HG03460 (cell line): ENCODE results near the gene FOCAD.
A peak's percentile ranks its signal among the peaks of the same experiment; 100 is the strongest.
"Not testable (repeated sequence)": the region's sequence is repeated elsewhere in the genome, so short reads cannot be mapped to it uniquely, and the experiment has no call there.

Experiments
- ATAC-seq: cut with Tn5 transposase; IDR thresholded peaks from one replicate; pipeline ENCODE4 v1.9.1; 2021; ENCODE audit not compliant: unreplicated experiment

FOCAD gene, protein sequence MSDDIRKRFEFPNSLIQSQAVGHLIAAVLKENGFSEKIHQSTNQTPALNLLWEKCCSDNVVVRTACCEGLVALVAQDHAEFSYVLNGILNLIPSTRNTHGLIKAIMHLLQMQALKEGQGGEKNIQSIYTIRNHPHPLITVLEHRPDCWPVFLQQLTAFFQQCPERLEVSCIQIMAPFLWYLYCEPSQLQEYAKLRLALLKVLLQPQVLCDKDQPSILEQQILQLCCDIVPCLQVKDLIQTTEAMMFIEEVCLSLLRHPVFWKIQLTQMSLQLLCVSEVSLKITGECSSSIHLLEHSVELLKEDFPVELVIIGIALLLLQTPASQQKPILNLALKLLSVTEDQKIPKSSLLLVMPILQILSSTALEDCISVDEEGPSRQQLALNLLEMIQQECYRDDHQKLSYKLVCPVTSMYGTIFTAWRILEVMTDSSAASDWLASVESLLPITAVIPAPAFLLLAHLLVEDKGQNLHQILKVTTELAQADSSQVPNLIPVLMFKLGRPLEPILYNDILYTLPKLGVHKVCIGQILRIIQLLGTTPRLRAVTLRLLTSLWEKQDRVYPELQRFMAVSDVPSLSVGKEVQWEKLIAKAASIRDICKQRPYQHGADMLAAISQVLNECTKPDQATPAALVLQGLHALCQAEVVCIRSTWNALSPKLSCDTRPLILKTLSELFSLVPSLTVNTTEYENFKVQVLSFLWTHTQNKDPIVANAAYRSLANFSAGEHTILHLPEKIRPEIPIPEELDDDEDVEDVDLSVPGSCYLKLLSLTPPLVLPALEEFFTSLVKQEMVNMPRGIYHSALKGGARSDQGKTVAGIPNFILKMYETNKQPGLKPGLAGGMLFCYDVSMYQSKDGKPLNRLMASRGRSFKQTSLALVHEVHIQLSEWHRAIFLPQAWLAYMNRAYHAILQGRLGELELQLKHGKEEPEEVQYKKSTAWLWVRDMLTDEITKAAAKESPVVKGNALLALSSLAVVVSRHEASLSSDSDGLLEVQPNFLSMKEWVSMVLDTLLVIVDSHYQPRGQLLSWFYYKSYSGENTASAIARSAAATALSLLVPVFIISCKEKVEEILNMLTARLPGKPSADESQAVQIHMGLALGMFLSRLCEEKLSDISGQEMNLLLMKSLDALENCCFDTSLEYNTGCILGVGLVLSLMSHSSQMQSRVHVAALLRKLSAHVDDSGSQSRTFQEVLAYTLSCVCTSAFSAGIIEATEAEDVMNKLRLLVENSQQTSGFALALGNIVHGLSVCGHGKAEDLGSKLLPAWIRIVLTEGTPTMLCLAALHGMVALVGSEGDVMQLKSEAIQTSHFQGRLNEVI (N-terminal part only)

DNA sequence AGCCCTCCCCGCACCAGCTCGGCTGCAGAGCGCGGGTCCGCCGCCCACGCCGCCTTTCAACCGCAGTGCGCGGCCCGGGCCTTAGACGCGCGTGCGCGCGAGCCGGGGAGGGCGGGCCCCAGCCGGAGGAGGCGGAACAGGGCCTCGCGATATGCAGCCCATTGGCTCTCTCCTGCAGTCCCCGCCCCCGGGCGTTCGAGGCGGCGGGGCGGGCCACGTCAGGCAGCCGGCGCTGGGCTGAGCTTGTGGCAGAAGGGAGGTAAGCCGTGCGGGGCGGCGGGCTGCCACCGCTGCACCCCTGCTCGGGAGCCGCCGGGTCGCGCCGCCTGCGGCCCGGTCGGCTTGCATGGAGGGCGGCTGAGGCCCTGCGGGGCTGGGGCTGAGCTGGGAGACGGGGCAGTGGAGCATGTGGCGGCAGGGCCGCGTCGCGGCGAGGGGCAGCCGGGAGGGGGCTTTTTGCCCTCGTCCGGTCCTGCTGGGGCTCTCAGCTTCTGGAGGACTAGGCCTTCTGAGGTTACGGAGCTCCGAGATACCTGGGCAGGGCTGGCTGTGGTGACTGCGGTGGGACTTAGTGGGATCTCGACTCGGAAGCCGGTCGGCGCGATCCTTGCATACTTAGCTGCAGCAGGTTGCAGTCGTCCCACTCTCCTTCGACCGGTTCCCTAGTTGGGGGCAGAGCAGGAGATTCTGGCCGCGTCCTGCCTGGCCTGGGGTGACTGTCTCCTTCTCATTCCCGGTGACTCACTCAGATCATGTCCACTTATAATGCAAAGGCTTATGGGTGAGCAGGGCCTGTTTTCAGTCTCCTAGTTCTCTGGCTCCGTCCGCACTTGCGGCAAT, at the start of gene FOCAD:
TSS of gene FOCAD (plus strand) at position 225 of the 840 bp plus-strand sequence. CDS start 31,095 bp downstream, outside the sequence.
- ATAC-seq = peak; percentile 97

DNA sequence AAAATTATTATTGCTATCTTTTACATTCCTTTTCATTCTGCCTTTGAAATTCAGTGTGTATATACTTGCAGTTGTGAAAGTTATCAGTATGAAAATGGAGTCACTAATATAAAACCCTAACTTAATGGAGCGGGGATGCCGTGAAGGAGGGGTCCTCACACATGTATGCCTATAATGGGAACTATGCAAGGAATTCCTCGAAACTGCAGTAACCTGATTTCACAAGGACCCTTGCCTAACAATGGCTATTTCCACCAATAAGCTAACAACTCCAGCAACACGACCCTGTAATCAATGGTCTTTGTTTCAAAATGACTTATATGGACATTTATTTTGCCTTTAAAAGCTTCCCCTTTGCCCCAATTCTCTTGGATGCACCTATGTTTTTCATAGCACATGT, 49.2 kb upstream of the FOCAD start:
- no peak for ATAC-seq

DNA sequence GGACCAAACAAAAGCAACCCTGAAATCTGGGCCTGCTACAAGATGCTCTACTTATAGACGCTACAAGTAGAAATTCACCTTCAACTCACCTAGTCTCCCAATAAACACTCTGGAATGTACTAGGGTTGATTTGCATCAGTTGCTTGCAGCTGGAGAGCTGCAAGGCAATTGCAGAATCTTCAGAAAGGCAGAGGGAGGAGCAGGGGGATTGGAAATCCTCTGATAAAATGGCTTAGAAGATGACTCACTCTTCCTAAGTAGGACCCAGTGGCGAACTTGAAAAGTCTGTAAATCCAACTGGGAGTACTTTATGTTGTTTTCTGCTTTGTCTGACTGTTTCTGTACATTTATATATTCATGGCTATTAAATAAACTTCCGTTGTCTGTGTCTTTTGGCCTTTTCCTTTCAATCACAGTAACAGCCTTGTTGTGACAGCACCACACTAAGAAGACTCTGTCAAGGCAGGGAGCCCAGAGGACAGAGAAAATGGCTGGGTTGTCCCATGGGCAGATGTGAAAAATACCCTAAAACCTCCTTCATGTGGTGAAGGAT, 47.1 kb upstream of the FOCAD start:
- no peak for ATAC-seq

DNA sequence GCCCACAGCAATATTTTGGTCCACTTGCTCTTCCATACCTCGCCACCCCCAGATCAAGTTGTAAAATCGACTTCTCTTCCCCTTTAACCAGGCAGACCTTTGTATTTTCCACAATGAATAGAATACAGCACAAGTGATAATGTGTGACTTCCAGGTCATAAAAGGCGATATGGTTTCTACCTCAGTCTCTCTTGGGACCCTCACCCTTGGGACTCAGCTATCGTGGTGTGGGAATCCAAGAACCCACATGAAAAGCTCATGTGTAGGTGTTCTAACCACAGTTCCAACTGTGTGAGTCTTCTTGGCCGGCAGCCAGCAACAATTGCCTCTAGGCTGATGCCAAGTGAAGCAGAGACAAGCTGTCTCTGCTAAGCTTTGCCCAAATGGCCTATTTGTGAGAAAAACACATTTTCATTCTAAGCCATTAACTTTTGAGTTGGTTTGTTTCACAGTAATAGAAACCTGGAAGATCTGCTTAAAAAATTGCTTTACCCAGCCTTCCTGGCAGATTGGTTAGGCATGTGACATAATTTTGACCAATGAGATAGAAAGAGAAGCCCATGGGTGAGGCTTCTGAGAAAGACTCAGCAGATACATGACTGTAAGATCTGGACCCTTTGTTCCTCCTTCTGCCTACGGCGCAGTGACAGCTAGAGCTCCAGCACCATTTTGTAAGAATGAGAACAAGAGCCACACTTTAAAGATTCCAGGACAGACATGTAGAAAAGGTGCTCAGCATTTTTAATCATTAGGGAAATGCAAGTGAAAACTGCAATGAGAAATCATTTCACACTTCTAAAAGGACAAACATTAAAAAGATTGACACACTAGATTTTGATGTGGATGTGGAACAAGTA, 43.5 kb upstream of the FOCAD start:
- peak; percentile 89 for ATAC-seq

DNA sequence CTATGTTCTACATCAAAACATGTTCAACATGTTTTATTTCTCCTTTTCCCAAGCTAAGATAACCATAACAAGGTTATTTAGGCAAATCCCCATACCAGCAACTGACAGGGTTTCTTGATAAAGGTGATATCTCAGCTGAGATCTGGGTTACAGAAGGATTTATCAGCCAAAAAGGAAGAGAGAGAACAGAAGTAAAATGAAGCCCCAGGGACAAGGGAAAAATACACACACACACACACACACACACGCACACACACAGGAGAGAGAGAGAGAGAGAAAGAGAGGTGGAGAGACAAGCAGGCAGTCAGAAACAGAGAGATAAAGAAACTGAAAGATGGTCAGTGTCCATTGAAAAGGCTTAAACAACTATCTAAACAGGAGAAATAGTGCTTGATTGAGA, 42.0 kb upstream of the FOCAD start:
- no peak for ATAC-seq

DNA sequence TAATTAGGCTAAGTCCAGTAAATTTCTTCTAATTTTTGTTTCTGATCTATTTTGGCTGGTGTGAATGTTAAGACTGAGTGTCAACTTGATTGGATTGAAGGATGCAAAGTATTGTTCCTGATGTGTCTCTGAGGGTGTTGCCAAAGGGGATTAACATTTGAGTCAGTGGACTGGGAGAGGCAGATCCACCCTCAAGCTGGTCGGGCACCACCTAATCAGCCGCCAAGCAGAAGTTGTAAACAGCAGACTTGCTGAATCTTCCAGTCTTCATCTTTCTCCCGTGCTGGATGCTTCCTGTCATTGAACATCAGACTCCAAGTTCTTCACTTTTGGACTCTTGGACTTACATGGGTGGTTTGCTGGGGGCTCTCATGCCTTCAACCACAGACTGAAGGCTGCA, 40.4 kb upstream of the FOCAD start:
- no peak for ATAC-seq

DNA sequence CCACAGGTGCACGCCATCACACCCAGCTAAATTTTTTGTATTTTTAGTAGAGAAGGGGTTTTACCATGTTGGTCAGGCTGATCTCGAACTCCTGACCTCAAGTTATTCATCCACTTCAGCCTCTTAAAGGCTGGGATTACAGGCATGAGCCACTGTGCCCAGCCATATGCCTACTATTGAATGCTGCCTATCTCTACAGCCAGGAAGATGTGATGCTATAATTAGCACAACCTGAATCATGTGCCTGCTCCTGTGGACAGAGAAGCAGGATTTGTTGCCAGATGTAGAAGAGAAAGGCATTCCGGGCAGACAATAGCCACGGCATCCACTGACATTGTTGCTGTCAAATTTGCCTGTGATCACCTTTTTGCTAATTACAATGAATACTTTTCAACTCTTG, 37.4 kb upstream of the FOCAD start:
- no peak for ATAC-seq

DNA sequence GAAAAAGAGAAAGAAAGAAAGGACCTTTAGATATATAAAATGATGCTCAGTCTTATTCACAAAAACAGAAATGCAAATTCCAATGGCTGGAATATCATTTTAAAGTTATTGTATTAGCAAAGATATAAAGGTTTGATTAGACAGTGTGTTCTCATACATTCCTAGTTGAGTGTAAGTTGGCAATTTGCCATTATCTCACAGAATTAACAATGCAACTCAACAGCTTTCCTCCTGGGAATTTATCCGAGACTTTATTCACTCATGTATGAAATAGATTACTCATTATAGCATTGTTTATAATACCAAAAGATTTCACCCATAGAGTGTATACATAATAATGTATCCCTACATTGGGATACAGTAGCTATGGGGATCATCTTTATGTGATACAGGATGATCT, 34.7 kb upstream of the FOCAD start:
- no peak for ATAC-seq

DNA sequence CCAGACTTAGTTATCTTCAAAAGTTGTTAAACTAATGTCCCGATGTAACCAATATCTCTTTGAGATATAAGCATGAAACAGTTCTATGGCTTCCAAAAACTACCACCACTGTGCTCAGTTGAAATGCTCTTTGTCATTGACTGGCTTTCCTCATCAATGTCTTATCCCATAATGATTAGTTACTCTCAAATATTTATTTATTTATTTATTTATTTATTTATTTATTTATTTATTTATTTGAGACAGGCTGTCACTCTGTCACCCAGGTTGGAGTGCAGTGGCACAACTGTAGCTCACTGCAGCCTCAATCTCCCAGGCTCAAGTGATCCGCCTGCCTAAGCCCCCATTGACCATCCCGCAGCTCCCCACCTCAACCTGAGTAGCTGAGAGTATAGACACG, 33.7 kb upstream of the FOCAD start:
- no peak for ATAC-seq

DNA sequence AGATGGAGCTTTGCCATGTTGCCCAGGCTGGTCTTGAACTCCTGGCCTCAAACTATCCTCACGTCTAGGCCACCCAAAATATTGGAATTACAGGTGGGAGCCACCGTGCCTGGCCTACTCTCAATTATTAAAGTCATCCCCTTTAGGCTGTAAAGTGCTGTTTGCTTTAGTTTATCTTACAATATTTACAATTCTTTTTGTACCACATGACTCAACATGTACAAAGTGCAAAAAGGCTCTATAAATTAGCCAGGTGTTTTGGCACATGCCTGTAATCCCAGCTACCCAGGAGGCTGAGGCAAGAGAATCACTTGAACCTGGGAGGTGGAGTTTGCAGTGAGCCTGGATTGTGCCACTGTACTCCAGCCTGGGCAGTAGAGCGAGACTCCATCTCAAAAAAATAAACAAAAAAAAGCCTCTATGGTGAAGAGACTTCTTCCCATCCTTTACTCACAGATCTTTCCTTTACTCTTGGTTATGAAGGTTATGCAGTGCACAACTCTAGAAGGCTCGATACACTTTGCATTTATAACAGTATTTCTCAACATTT, 33.2 kb upstream of the FOCAD start:
- ATAC-seq = no peak

DNA sequence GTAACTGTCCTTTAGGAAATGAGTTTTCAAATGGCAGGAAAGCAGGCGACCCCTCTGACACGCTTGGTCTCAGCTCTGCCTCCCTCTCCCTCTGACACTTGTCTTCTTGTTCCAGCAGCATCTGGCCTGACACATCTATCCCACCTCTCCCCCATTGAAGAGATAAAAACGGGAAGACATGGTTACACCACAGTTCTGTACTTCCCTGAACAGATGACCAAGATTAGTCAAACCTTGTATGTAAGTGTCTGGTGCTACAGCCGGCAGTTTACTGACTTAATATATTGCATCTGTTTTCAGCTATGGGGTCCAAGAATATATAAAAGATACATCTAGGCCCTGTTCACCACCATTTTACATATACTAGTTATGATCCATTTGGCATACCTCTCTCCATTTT, 32.1 kb upstream of the FOCAD start:
- no peak for ATAC-seq

DNA sequence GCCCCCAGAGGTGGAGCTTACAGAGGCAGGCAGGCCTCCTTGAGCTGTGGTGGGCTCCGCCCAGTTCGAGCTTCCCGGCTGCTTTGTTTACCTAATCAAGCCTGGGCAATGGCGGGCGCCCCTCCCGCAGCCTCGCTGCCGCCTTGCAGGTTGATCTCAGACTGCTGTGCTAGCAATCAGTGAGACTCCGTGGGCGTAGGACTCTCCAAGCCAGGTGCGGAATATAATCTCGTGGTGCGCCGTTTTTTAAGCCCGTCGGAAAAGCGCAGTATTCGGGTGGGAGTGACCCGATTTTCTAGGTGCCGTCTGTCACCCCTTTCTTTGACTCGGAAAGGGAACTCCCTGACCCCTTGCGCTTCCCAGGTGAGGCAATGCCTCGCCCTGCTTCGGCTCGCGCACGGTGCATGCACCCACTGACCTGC, 25.8 kb upstream of the FOCAD start:
- ATAC-seq = not testable (repeated sequence)

DNA sequence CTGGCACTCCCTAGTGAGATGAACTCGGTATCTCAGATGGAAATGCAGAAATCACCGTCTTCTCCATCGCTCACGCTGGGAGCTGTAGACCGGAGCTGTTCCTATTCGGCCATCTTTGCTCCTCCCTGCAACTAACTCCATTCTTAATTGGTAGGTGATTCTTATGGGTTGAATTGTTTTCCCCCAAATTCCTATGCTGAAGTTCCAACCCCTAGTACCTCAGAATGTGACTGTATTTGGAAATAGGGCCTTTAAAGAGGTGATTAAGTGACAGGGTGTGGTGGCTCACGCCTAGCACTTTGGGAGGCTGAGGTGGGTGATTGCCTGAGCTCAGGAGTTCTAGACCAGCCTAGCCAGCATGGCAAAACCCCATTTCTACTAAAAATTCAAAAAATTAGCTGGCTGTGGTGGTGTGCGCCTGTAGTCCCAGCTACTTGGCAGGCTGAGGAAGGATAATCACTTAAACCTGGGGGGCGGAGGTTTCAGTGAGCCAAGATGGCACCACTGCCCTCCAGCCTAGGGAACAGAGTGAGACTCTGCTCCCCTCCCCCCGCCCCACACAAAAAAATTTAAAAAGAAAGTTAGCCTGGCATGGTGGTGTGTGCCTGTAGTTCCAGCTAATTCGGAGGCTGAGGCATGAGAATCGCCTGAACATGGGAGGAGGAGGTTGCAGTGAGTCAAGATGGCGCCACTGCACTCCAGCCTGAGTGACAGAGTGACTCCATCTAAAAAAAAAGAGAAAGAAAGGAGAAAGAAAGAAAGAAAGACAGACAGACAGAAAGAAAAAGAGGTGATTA, 25.2 kb upstream of the FOCAD start:
- ATAC-seq = no peak

DNA sequence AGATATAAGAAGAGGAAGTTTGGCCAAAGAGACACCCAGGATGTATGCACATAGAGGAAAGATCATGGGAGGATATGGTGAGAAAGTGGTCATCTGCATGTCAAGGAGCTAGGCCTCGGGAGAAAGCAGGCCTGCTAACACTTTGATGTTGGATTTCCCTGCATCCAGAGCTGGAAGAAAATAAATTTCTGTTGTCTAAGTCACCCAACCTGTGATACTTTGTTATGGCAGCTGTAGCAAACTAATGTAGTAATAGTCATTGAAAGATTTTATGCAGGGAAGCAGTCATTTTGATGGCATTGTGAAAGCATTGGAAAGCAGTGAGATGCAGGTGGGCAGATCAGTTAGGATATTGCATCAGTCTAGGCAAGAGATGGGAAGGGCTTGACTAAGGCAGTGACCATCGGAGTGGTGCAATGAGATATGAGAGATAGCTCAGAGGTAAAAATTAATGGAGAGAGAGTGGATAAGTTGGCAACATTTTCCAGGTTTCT, 24.5 kb upstream of the FOCAD start:
- ATAC-seq = no peak

DNA sequence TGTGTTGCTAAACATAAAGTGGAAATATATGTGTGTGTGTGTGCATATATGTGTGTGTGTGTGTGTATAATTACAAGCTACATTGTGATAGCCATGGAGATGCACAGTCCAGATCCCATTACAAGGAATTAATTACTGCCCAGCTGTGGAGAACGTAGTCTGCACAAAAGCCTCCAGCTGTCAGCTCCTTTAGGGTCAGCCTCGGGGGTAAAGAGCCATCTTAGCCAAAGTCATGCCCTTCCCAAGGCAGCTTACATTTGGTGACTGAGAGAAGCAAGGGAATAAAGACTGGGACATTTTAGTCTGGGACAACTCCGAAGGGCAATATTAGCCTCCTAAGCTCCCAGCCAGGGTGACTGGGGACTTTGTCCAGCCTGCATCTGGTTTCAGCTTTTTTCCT, 21.9 kb upstream of the FOCAD start:
- no peak for ATAC-seq

DNA sequence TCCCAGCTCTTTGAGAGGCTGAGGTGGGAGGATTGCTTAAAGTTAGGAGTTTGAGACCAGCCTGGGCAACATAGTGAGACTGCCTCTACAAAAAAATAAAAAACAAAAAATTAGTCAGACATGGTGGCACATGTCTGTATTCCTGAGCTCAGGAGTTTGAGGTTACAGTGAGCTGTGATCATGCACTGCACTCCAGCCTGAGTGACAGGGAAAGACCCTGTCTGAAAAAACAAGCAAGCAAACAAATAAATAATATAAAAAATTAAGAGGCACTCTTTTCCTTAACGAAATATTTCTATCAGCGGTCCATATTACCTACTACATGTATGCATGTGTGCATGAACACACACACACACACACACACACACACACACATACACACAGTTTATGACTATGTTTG, 20.9 kb upstream of the FOCAD start:
- no peak for ATAC-seq

DNA sequence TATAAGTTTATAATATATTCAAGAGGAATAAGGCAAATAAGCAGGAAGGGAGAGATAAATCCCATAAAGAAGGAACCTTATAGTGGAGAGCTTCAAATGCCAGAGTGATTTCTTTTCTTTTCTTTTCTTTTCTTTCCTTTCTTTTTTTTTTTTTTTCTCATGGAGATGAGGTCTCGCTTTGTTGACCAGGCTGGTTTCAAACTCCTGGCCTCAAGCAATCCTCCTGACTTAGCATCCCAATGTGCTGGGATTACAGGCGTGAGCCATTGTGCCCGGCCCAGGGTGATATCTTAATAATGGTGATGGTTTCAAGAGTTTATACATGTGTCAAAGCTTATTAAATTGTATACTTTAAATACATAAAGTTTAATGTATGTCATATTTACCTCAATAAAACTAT, 19.6 kb upstream of the FOCAD start:
- ATAC-seq = no peak

DNA sequence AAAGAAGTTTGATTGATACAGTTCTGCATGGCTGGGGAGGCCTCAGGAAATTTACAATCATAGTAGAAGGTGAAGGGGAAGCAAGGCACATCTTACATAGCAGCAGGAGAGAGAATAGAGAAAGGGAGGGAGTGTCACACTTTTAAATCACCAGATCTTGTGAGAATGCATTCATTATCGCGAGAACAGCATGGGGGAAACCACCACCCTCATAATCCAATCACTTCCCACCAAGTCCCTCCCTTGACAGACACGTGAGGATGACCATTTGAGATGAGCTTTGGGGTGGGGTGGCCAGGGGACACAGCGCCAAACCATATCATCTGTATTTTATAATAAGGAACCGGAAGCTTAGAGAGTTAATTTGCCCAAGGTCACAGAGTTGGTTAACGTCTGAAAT, 13.7 kb upstream of the FOCAD start:
- ATAC-seq = no peak
